ENCODE measurements around the gene LDLRAD4. TPM values are rescaled to one million over a fixed set of nuclear protein-coding genes. Genes with fewer than 3 reads are reported as not detected.
A peak's percentile ranks its signal among the peaks of the same experiment; 100 is the strongest.

The LDLRAD4 gene
- total RNA-seq, 1 donor from 2014 or later = 30.5 TPM

- Mint-ChIP-seq H3K27ac (peak overlapping the region; percentile 54), H3K4me1 (ENCODE audit: low read depth) (peaks cover 75% of the 10 kb centered on the region), H3K27me3 (ENCODE audit: low read depth) (no peaks in the 10 kb centered on the region), H3K36me3 (ENCODE audit: low read depth) (peaks cover 9% of the 10 kb centered on the region), H3K9me3 (no peaks in the 10 kb centered on the region), H3K4me3 (ENCODE audit: low read depth) (no peak overlapping the region)
- intact Hi-C loops (cut with micrococcal nuclease) = loop anchor here (5.0 kb wide), 1 partner anchor 298 kb away; no protein-coding TSS in a partner anchor
- DNase-seq (ENCODE audit: low spot score) = no peak
These were observed 51.0 kb downstream of the LDLRAD4 start for GRCh38 chr18:13269521-13270011.

GRCh38 chr18:13270279-13270855 is 51.8 kb downstream of the LDLRAD4 start:
- intact Hi-C loops (cut with micrococcal nuclease) = no loop called here
- DNase-seq (ENCODE audit: low spot score) = no peak
- Mint-ChIP-seq H3K27me3 (ENCODE audit: low read depth) (no peaks in the 10 kb centered on the region), H3K27ac (no peak overlapping the region), H3K4me3 (ENCODE audit: low read depth) (no peak overlapping the region), H3K36me3 (ENCODE audit: low read depth) (peaks cover 9% of the 10 kb centered on the region), H3K9me3 (no peaks in the 10 kb centered on the region), H3K4me1 (ENCODE audit: low read depth) (peaks cover 76% of the 10 kb centered on the region)

- Mint-ChIP-seq H3K27me3 (ENCODE audit: low read depth) (no peaks in the 10 kb centered on the region), H3K4me3 (ENCODE audit: low read depth) (no peak overlapping the region)
These were observed 52.8 kb downstream of the LDLRAD4 start for GRCh38 chr18:13271302-13271911.

GRCh38 chr18:13272416-13272815 is 53.9 kb downstream of the LDLRAD4 start:
- no peak for DNase-seq (ENCODE audit: low spot score)
- peaks cover 9% of the 10 kb centered on the region for H3K36me3 Mint-ChIP-seq (ENCODE audit: low read depth)
- H3K9me3 Mint-ChIP-seq = no peaks in the 10 kb centered on the region
- H3K4me1 Mint-ChIP-seq (ENCODE audit: low read depth) = peaks cover 63% of the 10 kb centered on the region
- H3K27me3 Mint-ChIP-seq (ENCODE audit: low read depth) = no peaks in the 10 kb centered on the region
- no peak overlapping the region for H3K27ac Mint-ChIP-seq
- intact Hi-C loops (cut with micrococcal nuclease) = no loop called here
- H3K4me3 Mint-ChIP-seq (ENCODE audit: low read depth) = no peak overlapping the region

More at GRCh38 chr18:13271302-13271911, 52.8 kb downstream of the LDLRAD4 start:
- Mint-ChIP-seq H3K27ac (no peak overlapping the region), H3K9me3 (no peaks in the 10 kb centered on the region), H3K36me3 (ENCODE audit: low read depth) (peaks cover 9% of the 10 kb centered on the region), H3K4me1 (ENCODE audit: low read depth) (peaks cover 67% of the 10 kb centered on the region)
- DNase-seq (ENCODE audit: low spot score) = no peak
- intact Hi-C loops (cut with micrococcal nuclease) = no loop called here

- Mint-ChIP-seq H3K36me3 (ENCODE audit: low read depth) (peaks cover 12% of the 10 kb centered on the region), H3K27ac (peak overlapping the region; percentile 86), H3K27me3 (ENCODE audit: low read depth) (no peaks in the 10 kb centered on the region), H3K4me1 (ENCODE audit: low read depth) (peaks cover 56% of the 10 kb centered on the region), H3K9me3 (peaks cover 3% of the 10 kb centered on the region), H3K4me3 (ENCODE audit: low read depth) (peak overlapping the region; percentile 74)
- intact Hi-C loops (cut with micrococcal nuclease) = loop anchor here (1.0 kb wide), 1 partner anchor 7 kb away; no protein-coding TSS in a partner anchor
- no peak for DNase-seq (ENCODE audit: low spot score)
These were observed 55.2 kb downstream of the LDLRAD4 start for GRCh38 chr18:13273800-13274199.

DNA sequence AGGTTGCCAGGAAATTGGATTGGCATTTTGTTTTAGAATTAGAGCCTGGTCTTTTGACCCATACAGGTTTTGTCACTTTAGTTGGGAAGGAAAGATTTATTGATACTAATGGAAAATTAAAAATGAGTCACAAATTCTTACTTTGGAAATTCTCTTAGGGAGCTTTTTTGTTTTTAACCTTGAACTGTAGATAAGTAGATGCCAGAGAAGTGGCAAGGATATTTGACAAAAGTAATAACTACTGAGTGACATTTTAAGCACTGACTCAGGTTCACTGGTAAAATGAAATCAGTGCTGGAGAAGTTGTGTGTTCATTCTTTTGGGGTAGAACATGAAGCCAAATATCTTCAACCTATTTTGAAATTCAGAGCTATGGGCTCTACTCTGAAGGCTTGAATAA is 56.5 kb downstream of the LDLRAD4 start:
- peaks cover 56% of the 10 kb centered on the region for H3K4me1 Mint-ChIP-seq (ENCODE audit: low read depth)
- peak overlapping the region; percentile 20 for H3K27ac Mint-ChIP-seq
- H3K9me3 Mint-ChIP-seq = peaks cover 7% of the 10 kb centered on the region
- peaks cover 18% of the 10 kb centered on the region for H3K36me3 Mint-ChIP-seq (ENCODE audit: low read depth)
- H3K4me3 Mint-ChIP-seq (ENCODE audit: low read depth) = no peak overlapping the region
- intact Hi-C loops (cut with micrococcal nuclease) = no loop called here
- no peak for DNase-seq (ENCODE audit: low spot score)
- no peaks in the 10 kb centered on the region for H3K27me3 Mint-ChIP-seq (ENCODE audit: low read depth)

DNA sequence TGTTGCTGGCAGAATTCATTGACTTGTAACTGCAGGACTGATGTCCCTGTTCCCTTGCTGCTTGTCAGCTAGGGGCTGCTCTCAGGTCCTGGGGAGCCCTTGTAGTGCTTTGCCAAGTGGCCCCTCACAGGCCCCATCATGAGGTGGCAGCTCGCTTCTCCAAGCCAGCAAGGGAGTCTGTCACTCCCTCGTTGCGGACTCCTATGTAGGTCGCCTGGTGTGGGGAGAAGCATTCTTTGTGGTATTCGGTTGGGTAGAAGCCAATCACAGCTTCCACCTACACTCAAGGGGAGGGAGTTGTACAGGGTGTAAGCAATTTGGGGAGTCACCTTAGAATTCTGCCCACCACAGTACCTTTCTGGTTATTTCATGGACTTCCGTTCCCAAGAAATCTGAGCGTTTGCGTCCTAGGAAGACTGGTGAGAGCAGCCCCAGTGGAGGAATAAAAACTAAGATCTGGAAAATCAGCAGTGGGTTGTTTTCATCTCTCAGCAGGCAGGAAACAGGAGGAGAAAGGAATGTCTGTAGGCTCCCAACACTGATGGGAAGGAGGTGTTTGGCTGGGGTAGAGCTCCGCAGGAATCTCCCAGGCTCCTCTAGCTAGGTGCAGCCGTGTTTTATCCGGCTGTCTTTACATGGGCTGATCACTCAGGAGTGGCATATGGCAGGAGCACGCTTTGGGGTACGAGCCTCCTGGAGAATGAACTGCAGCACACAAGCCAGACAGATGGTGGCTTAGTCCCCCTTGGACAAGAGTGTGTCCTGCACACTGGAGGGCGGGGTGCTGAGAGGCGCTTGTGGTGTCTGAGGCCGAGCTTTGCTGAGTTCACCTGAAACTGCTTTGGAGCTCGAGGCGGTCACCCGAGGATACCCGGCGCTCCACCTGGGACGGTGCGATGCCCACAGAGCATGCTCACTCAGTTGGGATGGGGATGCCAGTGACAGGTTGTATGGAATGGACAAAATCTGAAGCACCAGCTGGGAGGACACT is 58.3 kb downstream of the LDLRAD4 start:
- Mint-ChIP-seq H3K9me3 (peaks cover 9% of the 10 kb centered on the region), H3K4me3 (ENCODE audit: low read depth) (peak overlapping the region; percentile 0), H3K27me3 (ENCODE audit: low read depth) (no peaks in the 10 kb centered on the region), H3K4me1 (ENCODE audit: low read depth) (peaks cover 68% of the 10 kb centered on the region), H3K27ac (no peak overlapping the region), H3K36me3 (ENCODE audit: low read depth) (peaks cover 29% of the 10 kb centered on the region)
- DNase-seq (ENCODE audit: low spot score) = no peak
- intact Hi-C loops (cut with micrococcal nuclease) = no loop called here

DNA sequence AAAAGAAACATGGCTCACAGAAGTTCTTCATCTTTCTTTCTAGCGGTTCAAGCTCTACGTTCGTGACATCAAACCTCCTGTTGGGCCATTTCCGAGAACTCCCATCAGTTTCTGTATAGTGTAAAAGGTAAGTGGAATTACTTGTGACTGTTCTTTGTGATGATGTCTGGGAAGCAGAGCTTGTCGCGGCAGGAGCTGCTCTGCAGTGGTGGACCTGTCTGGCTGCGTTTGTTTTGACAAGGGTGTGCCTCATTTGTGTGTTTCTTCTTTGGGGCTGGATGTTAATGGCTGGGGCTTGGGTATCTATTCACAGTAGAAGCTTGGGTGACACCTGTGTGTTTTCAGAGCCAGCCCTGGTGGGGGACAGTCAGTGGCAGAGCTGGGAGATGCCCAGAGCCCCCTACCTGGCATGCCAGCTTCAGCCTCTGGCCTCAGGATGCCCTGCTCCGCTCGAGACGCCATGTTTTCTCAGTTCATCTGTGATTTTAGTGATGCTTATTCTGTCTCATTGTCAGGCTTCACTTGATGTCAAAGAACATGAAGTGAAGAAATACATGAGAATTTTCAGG is 59.6 kb downstream of the LDLRAD4 start:
- intact Hi-C loops (cut with micrococcal nuclease) = no loop called here
- Mint-ChIP-seq H3K27me3 (ENCODE audit: low read depth) (no peaks in the 10 kb centered on the region), H3K36me3 (ENCODE audit: low read depth) (peaks cover 37% of the 10 kb centered on the region), H3K27ac (no peak overlapping the region), H3K9me3 (peaks cover 13% of the 10 kb centered on the region), H3K4me1 (ENCODE audit: low read depth) (peaks cover 72% of the 10 kb centered on the region), H3K4me3 (ENCODE audit: low read depth) (no peak overlapping the region)
- no peak for DNase-seq (ENCODE audit: low spot score)

GRCh38 chr18:13279181-13280069 is 60.9 kb downstream of the LDLRAD4 start:
- DNase-seq (ENCODE audit: low spot score) = no peak
- Mint-ChIP-seq H3K4me3 (ENCODE audit: low read depth) (peak overlapping the region; percentile 60), H3K4me1 (ENCODE audit: low read depth) (peaks cover 70% of the 10 kb centered on the region), H3K9me3 (peaks cover 13% of the 10 kb centered on the region), H3K27ac (peak overlapping the region; percentile 60), H3K36me3 (ENCODE audit: low read depth) (peaks cover 36% of the 10 kb centered on the region), H3K27me3 (ENCODE audit: low read depth) (no peaks in the 10 kb centered on the region)
- intact Hi-C loops (cut with micrococcal nuclease) = loop anchor here (1.0 kb wide), 1 partner anchor 12 kb away; no protein-coding TSS in a partner anchor

GRCh38 chr18:13280070-13280795 is 61.7 kb downstream of the LDLRAD4 start:
- Mint-ChIP-seq H3K9me3 (peaks cover 13% of the 10 kb centered on the region), H3K27me3 (ENCODE audit: low read depth) (no peaks in the 10 kb centered on the region), H3K27ac (no peak overlapping the region), H3K4me1 (ENCODE audit: low read depth) (peaks cover 71% of the 10 kb centered on the region), H3K36me3 (ENCODE audit: low read depth) (peaks cover 36% of the 10 kb centered on the region), H3K4me3 (ENCODE audit: low read depth) (no peak overlapping the region)
- no peak for DNase-seq (ENCODE audit: low spot score)
- intact Hi-C loops (cut with micrococcal nuclease) = no loop called here

DNA sequence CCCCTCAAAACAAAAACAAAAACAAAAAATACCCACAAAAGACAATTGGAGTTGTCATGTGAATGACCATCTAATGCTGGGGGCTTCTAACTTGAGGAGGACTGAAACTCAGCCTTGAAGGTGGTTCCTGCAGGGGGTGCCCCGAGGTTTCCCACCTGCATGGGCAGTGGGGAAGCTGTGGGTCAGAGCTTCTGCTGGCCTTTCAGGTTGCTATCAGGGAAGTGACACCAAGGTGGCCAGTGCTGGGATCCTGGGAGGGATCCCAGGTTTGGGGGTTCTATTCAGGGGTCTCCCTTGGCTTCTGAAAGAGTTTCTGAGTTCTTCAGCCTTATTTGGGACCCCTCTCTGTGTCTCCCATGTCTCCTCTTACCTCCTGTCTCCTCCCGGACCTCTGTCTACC is 62.8 kb downstream of the LDLRAD4 start:
- no peaks in the 10 kb centered on the region for H3K27me3 Mint-ChIP-seq (ENCODE audit: low read depth)
- no peak overlapping the region for H3K4me3 Mint-ChIP-seq (ENCODE audit: low read depth)
- H3K9me3 Mint-ChIP-seq = peaks cover 13% of the 10 kb centered on the region
- peaks cover 73% of the 10 kb centered on the region for H3K4me1 Mint-ChIP-seq (ENCODE audit: low read depth)
- DNase-seq (ENCODE audit: low spot score) = no peak
- no peak overlapping the region for H3K27ac Mint-ChIP-seq
- intact Hi-C loops (cut with micrococcal nuclease) = no loop called here
- H3K36me3 Mint-ChIP-seq (ENCODE audit: low read depth) = peaks cover 36% of the 10 kb centered on the region
